ENCODE measurements around the gene LAMB4.

The LAMB4 gene

GRCh38 chr7:108112683-108113082 lies 17.5 kb downstream of the LAMB4 start:
- no peak for DNase-seq (ENCODE audit: extremely low spot score, insufficient read length, low read depth)
- FAIRE-seq: no peak

- FAIRE-seq (peak; percentile 36), DNase-seq (ENCODE audit: extremely low spot score, insufficient read length, low read depth) (peak; percentile 2)
Observed at GRCh38 chr7:108109221-108109908, 20.8 kb downstream of the LAMB4 start.

GRCh38 chr7:108108131-108108530 lies 22.0 kb downstream of the LAMB4 start:
- no peak for FAIRE-seq
- DNase-seq (ENCODE audit: extremely low spot score, insufficient read length, low read depth): no peak

GRCh38 chr7:108104324-108104723 lies 25.8 kb downstream of the LAMB4 start:
- FAIRE-seq: no peak
- DNase-seq (ENCODE audit: extremely low spot score, insufficient read length, low read depth): no peak

- no peak for DNase-seq (ENCODE audit: extremely low spot score, insufficient read length, low read depth)
- no peak for FAIRE-seq
Observed at GRCh38 chr7:108103558-108104298, 26.4 kb downstream of the LAMB4 start.

GRCh38 chr7:108102671-108103312 lies 27.4 kb downstream of the LAMB4 start:
- FAIRE-seq (no peak), DNase-seq (ENCODE audit: extremely low spot score, insufficient read length, low read depth) (no peak)

GRCh38 chr7:108101759-108102158 lies 28.4 kb downstream of the LAMB4 start:
- FAIRE-seq: no peak
- DNase-seq (ENCODE audit: extremely low spot score, insufficient read length, low read depth): no peak

- FAIRE-seq (no peak), DNase-seq (ENCODE audit: extremely low spot score, insufficient read length, low read depth) (no peak)
Observed at GRCh38 chr7:108099713-108100112, 30.4 kb downstream of the LAMB4 start.

- DNase-seq (ENCODE audit: extremely low spot score, insufficient read length, low read depth): no peak
- FAIRE-seq: no peak
Observed at GRCh38 chr7:108097703-108098102, 32.5 kb downstream of the LAMB4 start.

GRCh38 chr7:108096996-108097395 lies 33.2 kb downstream of the LAMB4 start:
- no peak for DNase-seq (ENCODE audit: extremely low spot score, insufficient read length, low read depth)
- no peak for FAIRE-seq

- no peak for DNase-seq (ENCODE audit: extremely low spot score, insufficient read length, low read depth)
- no peak for FAIRE-seq
Observed at GRCh38 chr7:108094933-108095710, 35.0 kb downstream of the LAMB4 start.

GRCh38 chr7:108094346-108094745 lies 35.8 kb downstream of the LAMB4 start:
- FAIRE-seq: no peak
- no peak for DNase-seq (ENCODE audit: extremely low spot score, insufficient read length, low read depth)

- FAIRE-seq: no peak
- no peak for DNase-seq (ENCODE audit: extremely low spot score, insufficient read length, low read depth)
Observed at GRCh38 chr7:108093851-108094331, 36.3 kb downstream of the LAMB4 start.

- FAIRE-seq (no peak), DNase-seq (ENCODE audit: extremely low spot score, insufficient read length, low read depth) (no peak)
Observed at GRCh38 chr7:108093341-108093740, 36.8 kb downstream of the LAMB4 start.

- FAIRE-seq: no peak
- DNase-seq (ENCODE audit: extremely low spot score, insufficient read length, low read depth): no peak
Observed at GRCh38 chr7:108091461-108091831, 38.7 kb downstream of the LAMB4 start.

GRCh38 chr7:108090791-108091460 lies 39.2 kb downstream of the LAMB4 start:
- DNase-seq (ENCODE audit: extremely low spot score, insufficient read length, low read depth): no peak
- no peak for FAIRE-seq

- FAIRE-seq: no peak
- no peak for DNase-seq (ENCODE audit: extremely low spot score, insufficient read length, low read depth)
Observed at GRCh38 chr7:108089381-108089780, 40.8 kb downstream of the LAMB4 start.

- FAIRE-seq (no peak), DNase-seq (ENCODE audit: extremely low spot score, insufficient read length, low read depth) (no peak)
Observed at GRCh38 chr7:108088729-108089128, 41.4 kb downstream of the LAMB4 start.

- FAIRE-seq (no peak), DNase-seq (ENCODE audit: extremely low spot score, insufficient read length, low read depth) (no peak)
Observed at GRCh38 chr7:108087778-108088177, 42.4 kb downstream of the LAMB4 start.

- DNase-seq (ENCODE audit: extremely low spot score, insufficient read length, low read depth): no peak
- FAIRE-seq: no peak
Observed at GRCh38 chr7:108086962-108087361, 43.2 kb downstream of the LAMB4 start.
